Measurements from ENCODE around the gene MIA.

DNA sequence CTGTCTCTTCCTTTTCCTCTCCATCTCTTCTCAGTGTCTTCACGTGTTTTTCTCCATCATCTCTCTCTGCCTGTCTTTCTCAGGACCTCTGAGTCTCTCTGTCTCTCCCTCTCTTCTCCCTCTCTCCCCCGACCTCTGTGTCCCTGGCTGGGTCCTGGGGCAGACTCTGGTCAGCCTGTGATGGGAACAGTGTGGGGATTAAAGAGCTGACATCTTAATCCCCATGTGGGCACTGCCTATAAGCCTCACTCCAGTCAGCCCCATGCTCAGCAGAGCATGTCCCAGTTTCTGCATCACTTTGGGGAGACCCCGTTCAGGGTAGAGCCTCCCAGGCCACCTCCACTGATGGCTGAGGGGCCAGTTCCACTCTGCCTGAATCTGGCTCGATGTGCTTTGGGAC is 39.9 kb downstream of the MIA start:
- TF ChIP-seq SP1 (IDR thresholded peaks at IDR 0.05) (no peak), FOXM1 (IDR thresholded peaks at IDR 0.05; ENCODE audit: borderline replicate concordance) (no peak), HDGF (IDR thresholded peaks at IDR 0.05; ENCODE audit: borderline replicate concordance) (no peak), BHLHE40 (IDR thresholded peaks at IDR 0.05; ENCODE audit: borderline replicate concordance) (no peak), SUZ12 (IDR thresholded peaks at IDR 0.05) (no peak), NFRKB (IDR thresholded peaks at IDR 0.05) (no peak)
